ENCODE data around the gene LDLRAD4.
A peak's percentile ranks its signal among the peaks of the same experiment; 100 is the strongest.

LDLRAD4 gene

GRCh38 chr18:13418013-13418710 is 199.6 kb downstream of the LDLRAD4 start:
- no peak for DNase-seq

- no peak for DNase-seq
Observed at GRCh38 chr18:13420969-13421686, 202.6 kb downstream of the LDLRAD4 start.

GRCh38 chr18:13422541-13423147 is 204.1 kb downstream of the LDLRAD4 start:
- no peak for DNase-seq

- no peak for DNase-seq
Observed at GRCh38 chr18:13423352-13423751, 204.8 kb downstream of the LDLRAD4 start.

- no peak for DNase-seq
Observed at GRCh38 chr18:13424363-13424762, 205.8 kb downstream of the LDLRAD4 start.

- DNase-seq = no peak
Observed at GRCh38 chr18:13425357-13426091, 207.0 kb downstream of the LDLRAD4 start.

- no peak for DNase-seq
Observed at GRCh38 chr18:13427354-13427753, 208.8 kb downstream of the LDLRAD4 start.

GRCh38 chr18:13428319-13428718 is 209.8 kb downstream of the LDLRAD4 start:
- DNase-seq = no peak

GRCh38 chr18:13429016-13429415 is 210.5 kb downstream of the LDLRAD4 start:
- DNase-seq = no peak

GRCh38 chr18:13429884-13430510 is 211.4 kb downstream of the LDLRAD4 start:
- no peak for DNase-seq

GRCh38 chr18:13430663-13431062 is 212.1 kb downstream of the LDLRAD4 start:
- DNase-seq = no peak

GRCh38 chr18:13431886-13432285 is 213.3 kb downstream of the LDLRAD4 start:
- DNase-seq = no peak

GRCh38 chr18:13433125-13433524 is 214.6 kb downstream of the LDLRAD4 start:
- DNase-seq = no peak

GRCh38 chr18:13433685-13434084 is 215.1 kb downstream of the LDLRAD4 start:
- DNase-seq = no peak

- DNase-seq = no peak
Observed at GRCh38 chr18:13434854-13435253, 216.3 kb downstream of the LDLRAD4 start.

- no peak for DNase-seq
Observed at GRCh38 chr18:13435586-13436333, 217.2 kb downstream of the LDLRAD4 start.

- no peak for DNase-seq
Observed at GRCh38 chr18:13436576-13436975, 218.0 kb downstream of the LDLRAD4 start.

GRCh38 chr18:13437034-13437433 is 218.5 kb downstream of the LDLRAD4 start:
- DNase-seq = peak; percentile 78 to 92

- DNase-seq = no peak
Observed at GRCh38 chr18:13437796-13438506, 219.4 kb downstream of the LDLRAD4 start.

GRCh38 chr18:13438507-13439056 is 220.0 kb downstream of the LDLRAD4 start:
- peak; percentile 18 to 41 for DNase-seq

GRCh38 chr18:13439461-13439860 is 220.9 kb downstream of the LDLRAD4 start:
- no peak for DNase-seq
